T-helper 2 cell treated with Interferon-gamma antibody and Interleukin-4, amounts not matched to agents 100 ng/mL and 5 ng/mL, for 36 hours (primary cell): Measurements from ENCODE around the gene AUTS2. TPM values are rescaled to one million over a fixed set of nuclear protein-coding genes. Genes with fewer than 3 reads are reported as not detected.

Source experiments
- intact Hi-C: fragments of 100-400 bp; cut with micrococcal nuclease; formaldehyde crosslinking; loops from one replicate; pipeline ENCODE4 v1.15.1; 2023
- total RNA-seq: library from RNA; stranded (reverse); gene quantifications from 2 replicates; pipeline ENCODE4 v1.2.3, GENCODE V29; 2022

The AUTS2 gene
- total RNA-seq, 1 donor from 2014 or later, result 3.3 TPM

GRCh38 chr7:69963393-69963792 is 365.1 kb downstream of the AUTS2 start:
- intact Hi-C loops, result no loop called here

- intact Hi-C loops, result no loop called here
Measured at GRCh38 chr7:69966766-69967591, 368.7 kb downstream of the AUTS2 start.

- intact Hi-C loops, result no loop called here
Measured at GRCh38 chr7:69967689-69968450, 369.6 kb downstream of the AUTS2 start.

- intact Hi-C loops, result no loop called here
Measured at GRCh38 chr7:69968969-69969556, 370.8 kb downstream of the AUTS2 start.

- intact Hi-C loops, result no loop called here
Measured at GRCh38 chr7:69981646-69982045, 383.4 kb downstream of the AUTS2 start.

GRCh38 chr7:69982197-69982596 is 383.9 kb downstream of the AUTS2 start:
- intact Hi-C loops, result no loop called here

- intact Hi-C loops, result no loop called here
Measured at GRCh38 chr7:69989551-69989950, 391.3 kb downstream of the AUTS2 start.

- intact Hi-C loops, result no loop called here
Measured at GRCh38 chr7:69992938-69993337, 394.7 kb downstream of the AUTS2 start.

GRCh38 chr7:69994218-69994617 is 395.9 kb downstream of the AUTS2 start:
- intact Hi-C loops, result no loop called here

- intact Hi-C loops, result no loop called here
Measured at GRCh38 chr7:69994886-69995542, 396.7 kb downstream of the AUTS2 start.

- intact Hi-C loops, result no loop called here
Measured at GRCh38 chr7:69996121-69996520, 397.8 kb downstream of the AUTS2 start.

GRCh38 chr7:70000737-70001348 is 402.6 kb downstream of the AUTS2 start:
- intact Hi-C loops, result no loop called here

- intact Hi-C loops, result no loop called here
Measured at GRCh38 chr7:70005480-70005879, 407.2 kb downstream of the AUTS2 start.

- intact Hi-C loops, result no loop called here
Measured at GRCh38 chr7:70005891-70006260, 407.6 kb downstream of the AUTS2 start.

- intact Hi-C loops, result no loop called here
Measured at GRCh38 chr7:70006261-70006920, 408.1 kb downstream of the AUTS2 start.

GRCh38 chr7:70008466-70008865 is 410.2 kb downstream of the AUTS2 start:
- intact Hi-C loops, result no loop called here

GRCh38 chr7:70014472-70015177 is 416.4 kb downstream of the AUTS2 start:
- intact Hi-C loops, result no loop called here

- intact Hi-C loops, result no loop called here
Measured at GRCh38 chr7:70015353-70015752, 417.1 kb downstream of the AUTS2 start.

GRCh38 chr7:70016044-70016770 is 417.9 kb downstream of the AUTS2 start:
- intact Hi-C loops, result no loop called here
